Renal pelvis (tissue), 4 donors: Measurements from ENCODE around the gene CDKN1B. TPM values are rescaled to one million over a fixed set of nuclear protein-coding genes. Genes with fewer than 3 reads are reported as not detected.
A peak's percentile ranks its signal among the peaks of the same experiment; 100 is the strongest.
"Not testable (repeated sequence)": the region's sequence is repeated elsewhere in the genome, so short reads cannot be mapped to it uniquely, and the experiment has no call there.

ENCODE experiments used
- DNase-seq: peaks from one replicate; pipeline ENCODE4 v3.0.0-alpha.2; 2013
- polyA plus RNA-seq, 3 donors: library from polyadenylated mRNA; unstranded; fragments of 120-200 nt; gene quantifications; one replicate each; pipeline ENCODE4 v1.2.1, GENCODE V29; 2013; ENCODE audit not compliant: insufficient read length in 3 of 3

The CDKN1B gene
- polyA plus RNA-seq, 3 donors, result 64.0 to 75.5 (median 64.7) TPM

GRCh38 chr12:12721814-12722434, 4.8 kb downstream of the CDKN1B start:
- no peak for DNase-seq

- DNase-seq, result no peak
Observed at GRCh38 chr12:12722435-12723148, 5.4 kb downstream of the CDKN1B start.

- no peak for DNase-seq
Observed at GRCh38 chr12:12723149-12723680, 6.0 kb downstream of the CDKN1B start.

- no peak for DNase-seq
Observed at GRCh38 chr12:12723681-12724420, 6.7 kb downstream of the CDKN1B start.

DNA sequence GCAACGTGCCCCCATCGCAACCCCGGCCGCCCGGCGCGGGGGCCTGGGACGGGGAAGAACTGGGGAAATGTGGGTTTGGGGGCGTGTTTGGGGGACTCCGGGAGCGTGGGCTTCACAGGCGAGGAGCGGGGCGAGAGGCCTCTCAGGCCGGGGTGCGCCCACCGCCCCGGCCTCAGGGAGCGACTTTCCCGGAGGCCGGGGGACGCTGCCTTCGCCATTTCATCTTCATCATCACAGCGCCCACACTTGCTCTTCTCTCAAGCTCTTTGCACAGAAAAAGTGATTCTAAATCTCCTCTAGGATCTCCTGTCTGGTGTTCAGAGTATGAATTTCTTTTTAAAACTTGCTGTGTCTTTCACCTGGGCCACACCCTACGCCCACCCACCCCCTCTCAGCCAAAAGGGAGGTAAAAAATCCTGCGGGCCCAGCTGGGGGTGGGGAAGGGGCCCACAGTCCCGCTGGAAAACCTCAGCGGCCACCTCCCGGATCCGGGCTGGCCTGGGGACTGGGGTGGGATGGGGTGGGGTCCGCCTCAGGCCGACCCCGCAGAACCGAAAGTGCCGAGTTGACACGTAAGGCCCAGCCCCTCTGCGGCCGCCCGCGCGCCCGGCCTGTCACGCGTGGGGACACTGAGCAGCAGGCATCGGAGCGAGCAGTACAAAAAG, 7.4 kb downstream of the CDKN1B start:
- DNase-seq, result no peak

GRCh38 chr12:12725086-12725955, 8.2 kb downstream of the CDKN1B start:
- DNase-seq, result peak; percentile 98

DNA sequence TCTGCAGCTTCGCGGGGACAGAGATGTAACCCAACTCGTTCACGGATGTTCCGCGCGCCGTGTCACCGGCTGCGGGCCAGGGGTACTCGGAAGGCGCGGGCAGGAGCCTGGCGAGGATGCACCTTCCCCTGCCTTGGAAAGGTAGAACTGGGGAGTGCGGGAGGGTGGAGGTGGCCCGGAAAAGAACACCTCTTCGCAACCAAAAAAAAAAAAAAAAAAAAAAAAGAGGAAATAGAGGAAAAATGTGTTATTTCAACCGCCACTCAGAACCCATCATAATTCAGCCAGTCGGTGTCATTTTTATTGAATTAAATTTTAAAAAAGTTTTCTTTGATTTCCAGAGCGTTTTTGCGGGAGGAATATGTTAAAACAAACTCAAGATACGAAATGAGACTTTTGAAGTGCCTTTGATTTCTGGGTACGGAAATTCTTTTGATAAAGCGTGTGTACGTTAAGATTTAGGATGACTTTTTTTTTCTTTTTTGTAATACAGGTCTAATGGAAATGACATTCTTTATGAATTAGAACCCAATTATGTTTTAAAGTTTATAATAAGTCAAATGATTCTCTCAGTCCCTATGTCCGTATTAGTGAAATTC, 8.9 kb downstream of the CDKN1B start:
- no peak for DNase-seq

DNA sequence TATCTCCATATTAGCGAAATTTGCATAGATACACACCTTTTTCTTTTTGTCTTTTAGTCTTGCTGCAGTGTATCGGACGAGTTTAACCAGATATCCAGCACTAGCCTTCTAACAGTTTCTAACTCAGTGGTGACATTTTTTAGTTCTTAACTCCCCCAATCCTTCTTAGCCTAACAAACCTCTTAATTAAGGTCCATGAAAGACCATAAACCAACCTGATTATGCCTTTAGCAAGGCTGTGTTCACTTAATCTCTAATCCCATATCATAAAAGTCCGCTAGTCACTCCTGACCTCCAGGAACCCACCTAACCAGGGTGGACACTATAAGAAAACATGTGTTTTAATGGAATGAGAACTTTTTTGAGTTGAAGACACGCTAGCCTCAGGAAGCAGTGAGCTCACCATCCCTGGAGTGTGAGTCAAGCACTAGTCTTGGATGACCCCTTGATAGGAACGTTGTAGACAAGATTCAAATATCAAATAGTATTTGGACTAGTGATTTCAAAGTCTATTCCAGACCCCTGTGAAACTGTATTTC, 9.5 kb downstream of the CDKN1B start:
- DNase-seq, result no peak

- DNase-seq, result no peak
Observed at GRCh38 chr12:12731178-12731577, 14.0 kb downstream of the CDKN1B start.

GRCh38 chr12:12731785-12732184, 14.6 kb downstream of the CDKN1B start:
- DNase-seq, result no peak

DNA sequence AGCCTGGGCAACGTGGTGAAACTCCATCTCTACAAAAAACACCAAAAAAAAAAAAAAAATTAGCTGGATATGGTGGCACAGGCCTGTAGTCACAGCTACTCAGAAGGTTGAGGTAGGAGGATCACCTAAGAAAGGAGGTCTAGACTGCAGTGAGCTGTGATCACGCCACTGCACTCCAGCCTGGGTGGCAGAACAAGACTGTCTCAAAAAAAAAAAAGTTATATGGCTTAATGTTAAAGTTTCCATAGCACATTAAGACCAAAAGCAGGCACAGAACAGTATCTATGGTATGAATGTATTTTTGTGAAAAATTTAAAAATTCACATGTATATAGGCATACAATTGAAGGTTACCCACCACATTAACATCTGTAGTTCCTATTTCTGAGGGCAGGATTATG, 15.9 kb downstream of the CDKN1B start:
- DNase-seq, result no peak

- DNase-seq, result no peak
Observed at GRCh38 chr12:12734054-12734453, 16.9 kb downstream of the CDKN1B start.

DNA sequence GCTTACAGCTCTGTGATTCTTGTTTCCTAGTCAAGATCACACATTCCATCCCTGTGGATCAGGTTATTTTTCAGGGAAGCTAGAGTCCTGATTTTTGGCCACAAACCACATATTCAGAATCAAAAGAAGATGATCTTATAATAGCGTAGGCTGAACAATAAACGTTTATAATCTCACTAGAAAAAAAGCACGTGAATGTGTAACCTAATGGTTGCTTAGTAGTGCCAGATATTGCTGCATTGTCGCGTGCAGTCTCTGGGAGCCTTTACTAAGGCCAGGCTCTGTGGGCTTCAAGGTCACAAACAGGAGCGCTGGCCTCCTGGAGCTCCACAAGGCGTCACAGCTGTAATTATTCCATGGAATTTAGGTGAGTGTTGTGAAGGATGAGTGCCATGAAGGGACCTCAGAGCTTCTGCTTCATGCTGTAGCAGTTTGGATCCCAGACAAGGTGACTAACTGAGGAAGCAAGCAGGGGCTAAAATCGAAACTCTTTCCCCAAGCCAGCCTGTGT, 17.4 kb downstream of the CDKN1B start:
- DNase-seq, result no peak

DNA sequence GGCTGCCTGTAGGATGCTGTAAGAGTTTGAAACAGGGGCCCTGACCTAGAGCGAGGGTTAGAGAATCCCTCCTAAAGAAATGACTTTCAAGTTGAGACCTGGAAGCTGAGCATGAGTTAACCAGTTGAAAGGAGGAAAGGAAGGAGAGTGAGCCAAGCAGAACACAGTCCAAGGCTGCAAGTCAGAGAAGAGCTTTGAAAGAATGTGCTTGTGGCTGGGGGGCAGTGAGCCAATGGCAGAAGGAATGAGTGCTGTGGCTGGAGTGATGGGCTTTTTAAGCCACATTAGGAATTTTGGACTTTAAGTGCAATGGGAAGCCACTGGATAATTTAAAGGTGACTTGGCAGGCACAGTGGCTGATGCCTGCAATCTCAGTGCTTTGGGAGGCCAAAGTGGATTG, 18.1 kb downstream of the CDKN1B start:
- DNase-seq, result no peak

DNA sequence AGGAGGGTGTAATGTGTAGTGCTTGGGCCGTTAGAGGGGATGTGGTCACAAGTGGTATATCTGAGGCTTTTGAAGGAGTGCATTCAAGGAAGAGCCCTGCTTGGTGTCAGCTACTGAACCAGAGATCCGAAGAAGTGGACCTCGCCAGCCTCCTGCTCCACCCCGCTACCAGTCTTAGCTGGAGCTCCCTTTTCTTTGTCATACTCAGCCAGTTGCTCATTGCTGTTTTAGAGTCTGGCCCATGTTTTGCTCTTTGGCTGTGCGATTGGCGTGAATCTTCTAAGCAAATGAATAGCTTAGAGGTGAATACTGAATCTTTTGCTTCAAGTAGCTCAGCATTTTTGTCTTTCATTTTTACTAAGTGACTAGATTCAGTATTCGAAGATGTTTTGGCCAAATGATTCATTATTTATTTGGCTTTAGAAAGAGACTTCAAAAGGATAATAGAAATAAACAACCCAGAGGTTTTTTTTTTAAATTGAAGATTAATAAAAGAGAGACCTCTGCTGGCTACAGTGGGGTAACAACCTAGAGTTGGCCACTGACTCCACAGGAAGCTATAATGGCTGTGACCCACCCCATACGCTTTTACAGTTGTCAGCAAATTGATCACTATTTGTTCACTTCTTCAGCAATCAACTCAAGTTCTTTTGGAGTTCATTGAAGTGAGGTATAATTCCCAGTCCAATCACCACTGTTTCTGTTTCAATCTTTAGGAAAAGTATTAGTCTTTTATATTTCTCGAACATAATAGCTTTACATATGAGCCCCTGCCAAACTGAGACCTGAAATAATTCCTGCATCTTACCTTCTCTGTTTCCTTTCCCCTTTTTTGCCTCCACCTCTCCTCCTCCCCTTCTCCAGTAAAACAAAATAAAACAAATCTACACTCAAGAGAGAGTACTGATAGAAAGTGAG, 19.9 kb downstream of the CDKN1B start:
- no peak for DNase-seq

- DNase-seq, result not testable (repeated sequence)
Observed at GRCh38 chr12:12738152-12738551, 21.0 kb downstream of the CDKN1B start.

GRCh38 chr12:12741660-12742059, 24.5 kb downstream of the CDKN1B start:
- no peak for DNase-seq

GRCh38 chr12:12744546-12745305, 27.6 kb downstream of the CDKN1B start:
- peak; percentile 58 for DNase-seq
